Stimulated activated CD8-positive, alpha-beta memory T cell treated with anti-CD3 and anti-CD28 coated beads, Interleukin-2, amount 100 ng/mL, for 1 hour (primary cell): ENCODE results near the gene DYDC2.

Experiments used
- DNase-seq, 2 donors: peaks; one replicate each; pipeline ENCODE4 v3.0.0-alpha.2; 2020; ENCODE audit warnings: low read depth in 2 of 2

Gene DYDC2

DNA sequence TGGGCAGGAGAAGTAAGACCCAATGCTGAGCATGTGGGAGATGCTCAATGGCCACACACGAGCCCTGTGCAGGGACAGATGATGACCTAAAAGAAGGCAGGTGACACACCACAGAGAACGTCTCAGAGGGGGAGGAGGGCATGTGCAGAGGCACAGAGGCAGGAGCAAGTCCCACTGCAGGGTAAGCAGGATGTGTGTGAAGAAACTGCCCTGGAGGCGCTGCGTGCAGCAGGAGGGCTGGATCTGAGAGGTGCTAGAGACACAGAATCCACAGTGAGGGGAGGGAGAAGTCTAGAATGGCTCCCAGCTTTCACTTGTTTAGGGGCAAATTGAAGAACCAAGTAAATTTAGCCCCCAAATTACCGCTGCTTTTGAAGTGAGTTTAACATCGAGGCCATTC, 14.9 kb downstream of the DYDC2 start:
- no peak for DNase-seq

DNA sequence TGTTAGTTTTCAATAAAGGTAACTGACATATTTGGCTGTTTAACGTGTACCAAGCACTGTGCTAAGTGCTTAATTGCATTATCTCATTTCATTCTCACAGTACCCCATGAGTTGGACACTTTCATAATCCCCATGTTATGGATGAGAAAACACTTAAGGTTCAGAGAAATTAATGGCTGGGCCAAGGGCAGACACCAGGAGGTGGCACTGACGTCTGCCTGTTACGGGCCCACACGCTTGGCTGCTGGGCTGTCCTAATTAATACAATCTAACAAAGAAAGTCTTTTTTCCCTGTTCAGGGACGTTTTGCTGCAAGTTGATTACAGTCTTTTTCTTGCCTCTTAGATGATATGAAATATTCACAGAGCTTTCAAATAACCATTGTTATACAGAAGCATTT, 16.1 kb downstream of the DYDC2 start:
- no peak for DNase-seq

DNA sequence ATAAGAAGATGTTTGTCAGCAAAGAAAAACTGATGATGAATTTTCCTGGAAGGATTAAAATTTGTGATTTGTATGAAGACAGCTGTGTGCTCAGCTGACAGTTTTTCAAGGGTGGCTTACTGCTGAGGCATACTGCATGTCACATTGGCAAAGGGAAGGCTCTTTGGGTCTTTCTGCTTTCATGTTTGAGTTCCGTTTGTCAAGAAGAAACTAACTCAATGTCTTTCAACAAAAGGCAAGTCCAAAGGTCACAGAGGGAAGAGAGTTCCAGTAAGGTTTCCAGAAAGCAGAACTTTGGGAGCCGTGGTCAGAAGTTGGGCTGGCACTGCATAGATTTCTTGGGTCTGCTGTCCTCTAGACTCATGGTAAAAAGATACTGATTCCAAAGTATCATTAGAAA, 16.9 kb downstream of the DYDC2 start:
- no peak for DNase-seq

DNA sequence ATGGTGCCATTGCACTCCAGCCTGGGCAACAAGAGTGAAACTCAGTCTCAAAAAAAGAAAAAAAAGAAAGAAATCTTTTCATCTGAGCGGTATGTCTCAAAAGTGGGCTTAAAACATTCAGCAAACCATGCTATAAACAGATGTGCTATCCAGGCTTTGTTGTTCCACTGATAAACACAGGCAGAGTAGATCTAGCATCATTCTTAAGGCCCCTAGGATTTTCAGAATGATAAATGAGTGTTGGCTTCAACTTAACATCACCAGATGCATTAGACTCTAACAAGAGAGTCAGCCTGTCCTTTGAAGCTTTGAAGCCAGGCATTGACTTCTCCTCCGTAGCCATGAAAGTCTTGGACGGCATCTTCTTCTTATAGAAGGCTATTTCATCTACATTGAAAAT, 23.1 kb downstream of the DYDC2 start:
- DNase-seq, result no peak

DNA sequence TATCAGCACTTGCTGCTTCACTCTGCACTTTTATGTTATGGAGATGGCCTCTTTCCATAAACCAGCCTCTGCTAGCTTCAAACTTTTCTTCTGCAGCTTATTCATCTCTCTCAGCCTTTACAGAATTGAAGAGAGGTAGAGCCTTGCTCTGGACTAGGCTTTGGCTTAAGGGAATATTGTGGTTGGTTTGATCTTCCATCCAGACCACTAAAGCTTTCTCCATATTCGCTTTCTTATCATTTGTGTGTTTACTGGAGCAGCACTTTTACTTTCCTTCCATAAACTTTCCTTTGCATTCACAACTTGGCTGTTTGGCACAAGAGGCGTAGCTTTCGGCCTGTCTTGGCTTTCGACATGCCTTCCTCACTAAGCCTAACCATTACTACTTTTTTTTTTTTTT, 23.6 kb downstream of the DYDC2 start:
- DNase-seq, result no peak

DNA sequence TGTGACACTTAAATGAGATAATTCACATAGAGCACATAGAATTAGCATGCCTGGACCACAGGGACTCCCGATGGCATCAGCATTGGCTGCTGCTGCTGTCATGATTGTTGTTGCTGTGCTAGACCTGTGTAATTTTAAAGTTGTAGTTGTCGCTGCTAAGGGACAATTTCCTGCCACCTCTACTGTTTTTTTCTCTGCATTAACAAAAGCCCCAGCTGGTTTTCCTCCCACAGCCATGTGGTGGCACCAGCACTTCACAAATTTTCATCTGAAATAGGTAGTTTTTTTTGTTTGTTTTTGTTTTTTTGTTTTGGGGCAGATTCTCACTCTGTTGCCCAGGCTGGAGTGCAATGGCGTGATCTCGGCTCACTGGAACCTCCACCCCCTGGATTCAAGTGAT, 26.4 kb downstream of the DYDC2 start:
- DNase-seq, result peak in 1 of 2 donors; percentile 5

DNA sequence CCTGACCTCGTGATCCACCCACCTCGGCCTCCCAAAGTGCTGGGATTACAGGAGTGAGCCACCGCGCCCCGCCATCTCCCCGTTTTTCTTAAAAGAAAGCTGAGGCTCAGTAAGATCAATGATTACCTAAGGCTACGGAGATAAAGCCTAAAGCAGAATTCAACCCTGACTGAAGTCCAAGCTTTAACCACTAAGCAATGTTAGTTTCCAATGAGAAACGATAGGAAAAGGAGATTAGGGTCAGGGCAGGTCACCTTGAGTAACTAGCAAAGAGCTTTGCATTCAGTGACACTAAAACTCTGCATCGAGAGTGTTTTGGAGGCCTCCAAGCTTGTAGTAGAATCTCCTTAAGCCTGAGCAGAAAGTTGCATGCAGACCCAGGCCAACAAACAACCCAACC, 34.2 kb downstream of the DYDC2 start:
- no peak for DNase-seq

DNA sequence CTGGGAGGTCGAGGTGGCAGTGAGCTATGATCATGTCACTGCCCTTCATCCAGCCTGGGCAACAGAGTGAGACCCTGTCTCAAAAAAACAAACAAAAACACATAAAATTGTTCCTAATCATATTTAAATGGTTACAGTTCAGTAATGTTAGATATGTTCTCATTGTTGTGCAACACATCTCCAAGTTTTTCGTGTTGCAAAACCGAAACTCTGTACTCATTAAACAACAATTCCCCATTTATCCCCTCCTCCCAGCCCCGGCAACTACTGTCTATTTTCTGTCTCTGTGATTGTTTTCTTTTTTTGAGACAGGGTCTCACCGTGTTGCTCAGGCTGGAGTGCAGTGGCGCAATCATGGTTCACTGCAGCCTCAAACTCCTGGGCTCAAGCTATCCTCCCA, 35.7 kb downstream of the DYDC2 start:
- no peak for DNase-seq

DNA sequence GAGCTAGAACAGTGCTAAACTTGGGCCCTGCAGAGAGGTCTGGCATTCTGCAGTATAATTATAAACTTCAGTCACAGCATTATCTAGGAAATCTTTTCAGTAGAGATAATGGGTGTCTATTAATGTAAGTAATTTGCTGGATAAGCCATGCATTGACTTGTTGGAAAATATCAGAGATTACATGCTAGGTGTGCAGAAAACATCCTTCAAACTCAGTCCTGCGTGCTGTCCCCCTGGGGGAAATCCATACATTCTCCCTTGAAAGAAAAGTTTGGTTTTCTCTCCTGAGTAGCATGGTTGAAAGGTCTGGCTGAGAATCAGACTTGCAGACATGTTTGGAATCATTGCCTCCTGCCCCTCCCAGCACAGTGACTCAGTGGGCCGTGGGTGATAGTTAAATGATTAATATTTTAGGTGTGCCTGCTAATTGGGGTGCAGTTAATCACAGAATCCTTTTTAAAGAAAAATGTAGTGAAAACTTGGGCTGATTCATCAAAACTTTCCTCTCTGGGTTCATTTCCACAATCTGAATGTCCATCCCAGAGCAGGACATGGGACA, 37.9 kb downstream of the DYDC2 start:
- DNase-seq, result no peak

DNA sequence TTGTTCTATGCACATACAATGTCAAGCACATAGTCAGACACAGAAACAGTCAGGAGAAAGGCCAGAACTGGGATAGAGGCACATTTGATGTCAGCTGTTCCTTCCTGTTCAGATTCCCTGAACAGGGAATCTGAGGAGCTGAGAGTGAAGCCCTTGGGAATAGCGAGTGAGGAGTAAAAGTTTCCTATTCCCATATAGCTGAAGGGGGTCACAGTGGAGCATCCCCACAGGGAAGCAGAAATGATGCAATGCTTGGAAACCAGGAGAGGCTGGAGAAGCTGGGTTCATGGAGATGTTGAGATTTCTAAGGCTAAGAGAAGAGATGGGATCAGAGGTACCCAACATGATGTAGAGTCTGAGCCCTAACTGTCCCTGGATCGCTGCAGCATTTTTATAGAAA, 40.4 kb downstream of the DYDC2 start:
- DNase-seq, result no peak

DNA sequence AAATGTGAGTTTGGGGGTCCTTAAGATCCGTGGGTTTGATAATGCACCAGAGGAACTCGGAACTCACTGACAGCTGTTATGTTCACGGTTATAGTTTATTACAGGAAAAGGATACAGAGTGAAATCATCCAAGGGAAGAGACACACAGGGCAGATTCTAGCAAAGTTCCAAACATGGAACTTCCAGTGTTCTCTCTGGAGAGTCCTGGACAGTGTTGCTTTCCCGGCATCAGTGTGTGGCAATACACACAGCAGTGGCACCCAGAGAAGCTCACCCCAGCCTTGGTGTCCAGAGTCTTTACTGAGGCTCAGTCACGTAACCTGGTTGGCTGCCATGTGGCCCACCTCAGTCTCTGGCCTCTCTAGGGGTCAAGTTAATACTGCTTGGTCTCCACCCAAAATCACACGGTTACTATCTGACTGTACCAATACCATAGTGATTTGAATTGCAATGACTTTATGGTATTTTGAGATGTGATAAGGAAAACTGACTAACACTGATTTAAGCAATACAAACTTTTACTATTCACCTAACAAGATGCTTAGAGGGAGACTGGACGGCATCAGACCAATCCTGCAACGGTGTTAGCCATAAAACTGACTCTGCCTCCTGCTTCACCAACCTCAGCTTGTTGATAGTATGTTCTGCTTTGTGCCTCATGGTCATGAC, 43.7 kb downstream of the DYDC2 start:
- no peak for DNase-seq

DNA sequence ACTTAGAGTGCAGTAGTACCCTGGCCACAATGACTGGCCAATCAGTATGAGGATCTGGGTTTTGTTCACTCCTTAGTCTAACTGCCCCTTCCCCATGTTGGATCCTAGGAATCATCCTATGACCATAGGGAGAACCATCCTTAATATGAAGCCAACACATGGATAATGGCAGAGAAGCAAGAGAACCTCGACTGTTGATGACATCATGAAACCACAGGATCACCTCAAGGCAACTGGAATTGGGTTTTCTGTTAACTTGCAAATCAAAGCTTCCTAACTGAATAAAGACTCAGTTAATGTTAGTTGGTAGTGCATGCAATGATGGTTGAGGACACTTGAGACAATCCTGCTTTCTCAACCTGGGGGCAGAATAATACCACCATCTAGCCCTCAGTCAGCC, 48.5 kb downstream of the DYDC2 start:
- no peak for DNase-seq

DNA sequence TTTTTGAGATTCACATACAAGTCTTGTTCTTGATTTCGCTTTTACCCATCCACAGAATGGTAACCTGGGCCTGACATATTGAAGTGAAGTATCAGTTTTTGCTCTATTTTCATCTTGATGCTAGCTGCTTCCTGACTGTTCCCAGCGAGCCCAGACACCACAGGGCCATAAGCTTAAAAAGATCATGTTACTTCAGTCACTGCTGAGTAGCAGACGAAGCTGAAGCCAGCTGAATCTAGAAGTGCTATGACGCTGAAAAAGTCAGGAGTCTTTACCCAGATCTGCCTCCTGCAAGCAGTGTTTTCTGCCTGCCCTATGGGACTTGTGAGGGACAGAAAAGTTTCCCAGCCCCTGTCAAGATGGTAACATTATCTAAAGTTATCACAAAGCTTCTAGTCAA, 49.0 kb downstream of the DYDC2 start:
- no peak for DNase-seq

DNA sequence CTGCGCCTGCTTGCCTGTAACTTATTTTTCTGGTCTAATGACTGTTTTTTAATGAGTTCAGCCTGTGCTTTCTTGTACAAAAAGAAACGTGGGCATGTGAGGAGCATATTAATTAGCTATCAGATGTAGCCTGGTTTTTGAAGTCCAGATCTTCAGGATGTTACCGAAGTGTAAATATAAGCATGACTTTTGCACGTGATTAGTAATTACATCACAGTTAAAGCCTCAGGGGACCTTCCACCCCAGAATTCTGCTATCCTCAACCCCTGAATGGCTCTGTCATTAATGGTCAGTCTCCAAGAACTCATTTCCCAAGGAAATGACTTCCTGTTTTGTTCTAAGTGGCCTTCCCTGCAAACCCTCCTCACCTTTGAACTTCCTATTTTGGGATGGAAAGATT, 49.6 kb downstream of the DYDC2 start:
- DNase-seq, result no peak

DNA sequence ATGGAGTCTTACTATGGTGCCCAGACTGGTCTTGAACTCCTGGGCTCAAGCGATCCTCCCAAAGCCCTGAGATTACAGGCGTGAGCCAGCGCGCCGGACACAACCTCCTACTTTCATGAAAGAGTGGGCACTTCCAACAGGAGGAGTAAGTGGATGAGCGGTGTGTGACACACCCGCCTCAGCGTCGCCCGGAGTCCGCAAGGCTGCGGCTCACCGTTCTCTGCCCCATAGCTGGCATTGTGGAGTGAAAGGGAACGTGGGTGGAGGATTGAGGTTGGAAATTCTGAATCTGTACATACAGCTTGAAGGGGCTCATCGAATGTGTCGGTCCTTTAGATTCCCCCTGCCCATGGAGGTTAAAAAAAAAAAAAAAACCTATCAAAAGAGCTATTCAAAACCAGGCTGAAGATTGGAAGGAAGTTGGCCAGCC, 51.2 kb downstream of the DYDC2 start:
- DNase-seq, result no peak

DNA sequence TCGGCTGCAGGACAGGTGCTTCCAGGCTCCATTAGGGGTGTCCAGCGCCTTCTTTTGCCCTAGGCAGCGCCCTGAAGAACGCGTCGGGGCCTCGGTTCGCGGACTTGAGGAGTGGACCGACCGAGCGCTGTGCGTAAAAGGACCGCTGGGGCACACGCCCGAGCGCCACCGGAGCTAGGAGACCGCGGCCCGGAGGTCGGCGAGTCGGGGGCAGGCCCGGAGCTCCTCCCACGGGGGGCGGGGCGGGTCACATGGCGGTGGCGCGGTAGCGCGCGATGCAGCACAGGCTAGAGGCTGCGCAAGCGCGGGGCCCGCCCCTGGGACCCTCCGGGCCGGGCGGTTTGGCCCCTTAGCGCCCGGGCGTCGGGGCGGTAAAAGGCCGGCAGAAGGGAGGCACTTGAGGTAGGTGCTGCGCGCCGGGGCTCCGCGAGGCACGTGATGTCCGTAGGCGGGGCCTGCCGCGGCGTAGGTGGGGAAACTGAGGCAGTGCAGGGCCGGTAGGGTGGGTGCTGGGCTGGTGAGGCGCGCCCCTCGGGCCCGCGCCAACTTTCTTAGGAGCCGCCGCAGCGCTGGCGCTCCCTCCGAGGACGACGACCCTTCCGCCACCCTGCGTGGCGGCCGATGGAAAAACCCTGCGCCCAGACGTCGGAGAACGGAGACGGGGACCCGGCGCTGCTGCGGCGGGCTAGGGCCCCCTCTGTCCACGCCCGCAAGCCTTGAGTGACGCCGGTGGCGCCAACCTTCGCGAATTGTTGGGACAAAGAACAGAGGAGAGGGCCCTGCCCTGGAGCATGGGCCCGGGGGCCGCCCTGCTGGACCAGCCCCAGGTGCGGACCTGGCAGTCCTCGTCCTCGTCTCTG, 51.9 kb downstream of the DYDC2 start, which contains the start of gene PRXL2A:
TSS of gene PRXL2A (plus strand) at position 310 of the 860 bp plus-strand sequence. CDS start 11,917 bp downstream, outside the sequence.
- peak; percentile 66 for DNase-seq

DNA sequence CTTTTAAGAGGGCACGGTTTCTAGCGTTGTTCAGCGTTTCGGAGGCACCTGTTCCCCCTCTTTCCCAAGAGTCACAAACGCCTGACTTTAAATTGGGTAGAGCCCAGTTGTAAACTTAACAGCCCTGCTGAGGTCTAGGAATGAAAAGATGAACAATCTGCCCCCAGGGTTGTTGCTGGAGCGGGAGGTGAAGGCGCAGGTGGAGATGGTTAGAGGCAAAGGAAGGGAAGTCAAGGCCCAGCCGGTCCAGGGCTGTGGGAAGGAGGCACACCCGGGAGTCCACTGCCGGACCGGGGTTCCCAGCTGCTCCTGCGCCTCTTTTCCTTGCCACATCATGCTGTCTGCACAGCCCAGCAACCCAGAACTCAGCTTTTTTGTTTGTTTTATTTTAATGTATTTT, 52.5 kb downstream of the DYDC2 start:
- DNase-seq, result no peak

DNA sequence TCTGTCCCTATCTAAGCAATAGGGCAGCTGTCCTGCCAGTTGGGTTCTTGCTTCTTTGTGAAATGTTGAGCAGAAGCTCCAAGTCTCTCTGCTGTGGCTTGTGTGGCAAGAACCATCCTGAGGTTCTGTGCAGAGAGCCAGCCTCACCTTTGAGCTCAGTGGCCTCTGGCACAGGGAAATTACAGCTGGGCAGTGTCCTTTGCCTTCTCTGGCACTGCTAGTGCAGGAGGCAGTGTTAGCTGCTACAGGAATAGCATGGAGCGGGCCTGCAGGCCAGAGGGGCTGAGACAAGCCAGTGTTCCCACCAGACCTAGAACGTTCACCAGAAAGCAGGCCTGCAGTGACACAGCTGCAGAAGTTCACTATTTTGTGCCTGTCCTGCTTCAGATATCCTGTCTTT, 53.5 kb downstream of the DYDC2 start:
- no peak for DNase-seq

DNA sequence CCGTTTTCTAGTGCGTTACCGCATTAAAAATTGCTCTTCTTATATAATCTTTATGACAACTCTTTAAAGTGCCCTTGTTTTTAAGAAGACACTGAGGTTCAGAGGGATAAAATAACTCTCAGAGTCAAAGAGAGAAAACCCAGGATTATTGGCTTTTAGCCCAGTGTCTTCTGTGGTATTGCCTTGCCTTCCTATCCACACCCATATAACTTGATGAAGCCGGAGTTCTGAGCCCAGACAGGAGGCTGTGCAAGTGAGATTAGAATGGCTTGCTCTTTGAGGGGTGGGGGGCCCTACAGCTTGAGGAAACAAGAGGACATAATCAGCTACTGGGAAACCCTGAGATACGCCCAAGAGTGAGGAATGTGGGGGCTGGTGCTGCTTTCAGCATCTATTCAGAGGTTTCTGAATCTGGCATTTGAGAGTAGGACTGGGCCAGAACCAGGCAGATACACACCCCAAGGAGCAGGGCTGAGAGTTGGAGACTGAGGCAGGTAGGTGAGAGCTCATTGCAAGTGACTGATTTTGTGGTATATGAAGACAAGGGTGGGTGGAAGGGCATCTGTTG, 54.1 kb downstream of the DYDC2 start:
- no peak for DNase-seq

DNA sequence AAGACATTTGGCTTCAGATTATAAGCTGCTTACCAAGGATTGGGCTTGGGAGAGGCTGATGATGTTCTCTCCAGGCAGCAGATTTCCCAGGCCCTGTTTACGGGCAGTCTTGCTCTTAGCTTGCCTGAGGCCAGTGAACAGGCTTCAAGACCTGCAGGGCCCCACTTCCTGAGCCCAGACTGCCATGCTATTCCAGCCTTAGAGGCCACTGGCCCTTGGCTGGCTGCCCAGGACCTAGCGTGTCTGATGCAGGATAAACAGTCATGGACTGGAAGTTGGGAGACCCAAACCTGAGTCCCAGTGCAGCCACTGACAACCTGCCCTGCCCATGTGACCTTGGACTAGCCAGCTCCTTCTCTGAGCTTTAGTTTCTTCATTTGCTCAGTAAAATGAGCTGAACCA, 54.7 kb downstream of the DYDC2 start:
- DNase-seq, result no peak

DNA sequence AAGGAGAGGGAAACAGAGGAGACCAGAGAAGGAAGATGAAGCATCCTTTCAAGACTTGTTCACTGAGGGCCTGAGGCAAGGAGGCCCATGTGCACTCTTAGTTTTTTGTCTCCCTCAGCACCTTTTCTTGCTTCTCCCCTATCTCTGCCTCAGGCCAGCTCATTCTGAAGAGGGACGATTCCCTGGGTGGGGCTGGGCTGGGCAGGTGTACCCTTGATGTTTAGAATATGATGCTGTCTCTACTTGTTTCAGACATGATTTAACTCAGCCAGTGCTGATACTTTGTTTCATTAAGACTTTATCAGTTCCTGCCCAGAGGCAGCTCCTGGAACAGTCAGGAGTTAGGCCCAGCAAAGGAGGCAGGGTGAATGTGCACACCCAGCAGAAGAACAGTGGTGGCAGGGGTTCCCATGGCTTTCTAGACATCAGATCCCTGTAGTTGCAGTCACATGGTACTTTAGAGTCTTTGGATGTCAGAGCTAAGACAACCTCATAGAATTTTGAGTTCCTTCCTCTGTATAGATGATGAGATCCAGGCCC, 55.2 kb downstream of the DYDC2 start:
- no peak for DNase-seq

DNA sequence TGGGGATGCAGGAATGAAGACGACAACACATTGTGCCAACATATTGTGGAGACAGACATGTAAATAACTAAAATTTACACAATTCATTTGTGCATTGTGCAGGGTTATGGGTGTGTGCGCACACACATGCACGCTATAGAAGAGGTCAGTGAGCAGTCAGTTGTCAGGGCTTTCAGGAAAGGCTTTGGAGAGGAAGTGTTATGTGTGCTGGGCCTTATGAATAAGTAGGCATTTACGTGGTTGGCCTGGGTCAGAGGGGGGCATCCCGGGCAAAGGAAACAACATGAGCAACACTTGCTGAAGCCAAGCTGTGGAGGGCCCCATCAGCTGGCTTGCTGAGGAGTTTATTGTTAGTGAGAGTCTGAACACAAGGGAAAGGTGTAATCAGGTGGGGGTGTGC, 55.9 kb downstream of the DYDC2 start:
- no peak for DNase-seq
